Measurements from ENCODE around the gene SPATA31E1. TPM values are rescaled to one million over a fixed set of nuclear protein-coding genes. Genes with fewer than 3 reads are reported as not detected.
"Not testable (repeated sequence)": the region's sequence is repeated elsewhere in the genome, so short reads cannot be mapped to it uniquely, and the experiment has no call there.

SPATA31E1 gene
- total RNA-seq, 1 donor from 2014 or later, result not detected

GRCh38 chr9:87937352-87937751 lies 54.7 kb downstream of the SPATA31E1 start:
- H3K4me3 ChIP-seq; H3K4me1 ChIP-seq; ATAC-seq; H3K9me3 ChIP-seq; H3K27ac ChIP-seq; intact Hi-C loops (cut with DNase I); H3K36me3 ChIP-seq; DNase-seq; H3K27me3 ChIP-seq: not testable (repeated sequence)

GRCh38 chr9:87937918-87938317 lies 55.2 kb downstream of the SPATA31E1 start:
- H3K36me3 ChIP-seq; DNase-seq; H3K27me3 ChIP-seq; intact Hi-C loops (cut with DNase I); H3K4me3 ChIP-seq; H3K9me3 ChIP-seq; H3K4me1 ChIP-seq; H3K27ac ChIP-seq: not testable (repeated sequence)
- peak; percentile 60 for ATAC-seq

- H3K27me3 ChIP-seq; H3K4me1 ChIP-seq; intact Hi-C loops (cut with DNase I); H3K4me3 ChIP-seq; ATAC-seq; H3K9me3 ChIP-seq; DNase-seq; H3K27ac ChIP-seq; H3K36me3 ChIP-seq: not testable (repeated sequence)
Observed at GRCh38 chr9:87938336-87938735, 55.7 kb downstream of the SPATA31E1 start.

Other genes starting within 250 kb of the SPATA31E1 start
- gene CTSL, start 156.8 kb upstream of the SPATA31E1 start, total RNA-seq, result 146 TPM
- gene SPATA31C1, start 35.1 kb downstream of the SPATA31E1 start, total RNA-seq, result not detected
- gene CDK20, start 91.7 kb downstream of the SPATA31E1 start, total RNA-seq, result 6.7 TPM

Measured in upper lobe of right lung (tissue), 1 donor.